ENCODE data around the gene PTPN13.
"Not testable (repeated sequence)": the region's sequence is repeated elsewhere in the genome, so short reads cannot be mapped to it uniquely, and the experiment has no call there.

The PTPN13 gene

DNA sequence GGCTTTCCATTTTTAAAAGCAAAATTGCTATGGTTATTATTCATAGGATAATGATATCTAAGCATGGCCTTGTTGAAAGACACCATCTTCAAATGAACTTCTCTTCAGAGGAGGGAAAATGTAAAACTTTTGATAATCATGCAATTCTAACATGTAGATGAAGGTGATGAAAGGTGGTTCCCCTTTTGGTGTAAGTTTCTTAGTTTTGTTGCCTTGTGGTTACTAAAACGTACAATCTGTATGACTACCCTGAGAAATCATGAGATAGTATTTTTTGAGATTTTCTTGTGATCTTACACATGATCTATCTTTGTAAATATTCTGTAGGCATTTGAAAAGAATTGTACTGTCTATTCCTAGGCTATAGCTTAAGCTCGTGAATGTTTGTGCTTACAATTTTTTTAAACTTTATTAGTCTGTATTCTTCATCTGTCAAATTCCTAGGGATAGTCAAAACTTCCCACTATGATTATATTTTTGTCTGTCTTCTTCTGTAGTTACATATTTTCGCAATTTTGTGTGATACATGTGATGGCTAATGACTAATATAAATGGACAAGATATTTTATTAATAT is 47.5 kb downstream of the PTPN13 start:
- no peak for DNase-seq

GRCh38 chr4:86644892-86645291 is 50.8 kb downstream of the PTPN13 start:
- DNase-seq, result no peak

GRCh38 chr4:86652332-86652932 is 58.3 kb downstream of the PTPN13 start:
- no peak for DNase-seq

GRCh38 chr4:86653237-86653865 is 59.2 kb downstream of the PTPN13 start:
- DNase-seq, result no peak

DNA sequence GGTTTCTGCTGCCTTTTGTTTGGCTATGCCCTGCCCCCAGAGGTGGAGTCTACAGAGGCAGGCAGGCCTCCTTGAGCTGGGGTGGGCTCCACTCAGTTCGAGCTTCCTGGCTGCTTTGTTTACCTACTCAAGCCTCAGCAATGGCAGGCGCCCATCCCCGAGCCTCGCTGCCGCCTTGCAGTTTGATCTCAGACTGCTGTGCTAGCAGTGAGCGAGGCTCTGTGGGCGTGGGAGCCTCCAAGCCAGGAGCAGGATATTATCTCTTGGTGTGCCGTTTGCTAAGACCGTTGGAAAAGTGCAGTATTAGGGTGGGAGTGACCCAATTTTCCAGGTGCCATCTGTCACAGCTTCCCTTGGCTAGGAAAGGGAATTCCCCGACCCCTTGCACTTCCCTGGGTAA is 62.7 kb downstream of the PTPN13 start:
- DNase-seq, result not testable (repeated sequence)

GRCh38 chr4:86657382-86657781 is 63.3 kb downstream of the PTPN13 start:
- DNase-seq, result no peak

- DNase-seq, result no peak
Measured at GRCh38 chr4:86657910-86658309, 63.8 kb downstream of the PTPN13 start.

DNA sequence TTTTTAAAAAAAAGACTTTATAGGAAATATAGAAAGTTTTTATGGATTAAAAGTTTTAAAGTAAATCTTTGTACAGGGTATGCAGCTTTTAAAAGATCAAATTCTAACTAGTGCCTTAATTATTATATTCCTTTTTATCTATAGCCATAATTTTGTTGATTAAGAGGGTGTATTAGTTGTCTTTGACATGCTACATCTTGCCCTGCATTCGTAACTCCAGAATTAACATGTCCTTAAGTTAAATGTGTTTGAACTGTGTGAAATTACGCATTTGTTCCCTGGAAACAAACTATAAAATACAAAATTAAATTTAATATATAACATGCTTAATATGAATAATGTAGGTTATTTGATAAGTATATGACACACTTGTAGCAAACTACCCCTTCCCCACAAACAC is 66.3 kb downstream of the PTPN13 start:
- no peak for DNase-seq

- DNase-seq, result no peak
Measured at GRCh38 chr4:86661006-86661405, 66.9 kb downstream of the PTPN13 start.

- no peak for DNase-seq
Measured at GRCh38 chr4:86661418-86661817, 67.3 kb downstream of the PTPN13 start.

DNA sequence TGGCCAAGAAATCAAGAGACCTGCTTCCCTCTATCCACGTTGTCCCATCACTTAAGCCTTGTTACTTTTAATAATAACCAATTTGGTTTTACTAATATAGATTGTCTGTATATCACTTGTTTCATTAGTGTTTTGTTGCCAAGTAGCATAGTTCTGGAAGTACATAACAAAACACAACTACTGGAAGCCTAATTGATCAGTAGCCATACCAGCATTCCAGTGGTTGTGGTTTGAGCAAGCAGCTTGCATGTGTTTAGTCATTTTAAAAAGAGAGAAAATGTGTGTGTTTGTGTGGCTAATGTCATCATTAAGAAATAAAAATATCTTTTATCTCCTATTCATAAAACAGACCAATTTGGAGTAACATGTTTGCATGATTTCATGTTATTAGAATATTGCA is 70.8 kb downstream of the PTPN13 start:
- DNase-seq, result no peak

DNA sequence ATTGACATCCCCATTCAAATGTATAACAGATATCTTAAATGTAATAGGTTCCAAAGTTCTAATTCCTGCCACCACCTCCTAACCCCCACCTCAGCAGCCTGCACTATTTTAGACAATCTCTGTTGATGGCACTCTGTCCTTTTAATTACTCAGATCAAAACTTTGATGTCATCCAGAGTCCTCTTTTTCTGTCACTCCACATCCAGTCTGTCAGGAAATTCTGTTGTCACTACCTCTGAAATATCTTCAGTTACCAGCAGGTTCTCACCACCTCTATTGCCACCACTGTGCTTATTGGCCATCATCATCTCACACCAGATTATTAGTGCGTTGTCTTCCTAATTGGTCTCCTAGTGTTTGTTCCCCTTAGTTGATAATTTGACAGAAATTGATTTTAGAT is 76.2 kb downstream of the PTPN13 start:
- DNase-seq, result no peak

DNA sequence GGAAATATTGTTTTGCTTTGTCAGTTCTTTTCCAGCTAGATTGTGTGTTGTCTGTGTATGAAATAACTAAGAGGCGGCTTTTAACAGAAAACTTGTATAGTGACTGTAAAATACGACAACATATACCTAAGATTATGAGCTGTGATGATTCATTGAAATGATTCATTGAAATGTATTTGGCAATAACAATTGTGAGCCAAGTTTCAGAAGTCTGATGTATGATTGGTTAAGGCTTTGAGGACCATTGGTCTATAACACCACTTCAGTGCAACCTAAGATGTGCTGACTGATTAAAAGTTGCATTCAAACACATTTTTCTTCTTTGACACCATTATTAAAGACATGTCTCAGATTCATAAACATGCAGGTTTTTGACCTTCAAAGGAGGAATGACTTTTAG is 76.6 kb downstream of the PTPN13 start:
- DNase-seq, result no peak

GRCh38 chr4:86675548-86675947 is 81.4 kb downstream of the PTPN13 start:
- no peak for DNase-seq

- DNase-seq, result no peak
Measured at GRCh38 chr4:86678796-86679195, 84.7 kb downstream of the PTPN13 start.

DNA sequence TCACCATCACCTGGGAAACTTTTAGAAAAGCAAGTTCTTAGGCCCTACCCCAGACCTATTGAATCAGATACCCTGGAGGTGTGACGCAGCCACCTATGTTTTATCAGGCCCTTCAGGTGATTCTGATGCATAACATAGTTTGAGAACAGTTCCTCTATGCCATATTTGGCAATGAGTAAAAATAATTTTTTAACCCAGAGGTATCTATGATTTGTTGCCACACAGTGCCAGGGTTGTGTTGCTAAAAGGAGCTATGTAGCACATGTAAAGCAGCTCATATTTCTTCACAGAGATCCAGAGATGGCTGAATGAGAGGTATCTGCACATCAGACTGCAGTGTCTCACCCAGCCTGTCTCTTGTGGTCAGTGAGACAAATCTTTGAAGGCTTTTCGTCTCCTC is 85.3 kb downstream of the PTPN13 start:
- no peak for DNase-seq

- no peak for DNase-seq
Measured at GRCh38 chr4:86683167-86683566, 89.1 kb downstream of the PTPN13 start.

DNA sequence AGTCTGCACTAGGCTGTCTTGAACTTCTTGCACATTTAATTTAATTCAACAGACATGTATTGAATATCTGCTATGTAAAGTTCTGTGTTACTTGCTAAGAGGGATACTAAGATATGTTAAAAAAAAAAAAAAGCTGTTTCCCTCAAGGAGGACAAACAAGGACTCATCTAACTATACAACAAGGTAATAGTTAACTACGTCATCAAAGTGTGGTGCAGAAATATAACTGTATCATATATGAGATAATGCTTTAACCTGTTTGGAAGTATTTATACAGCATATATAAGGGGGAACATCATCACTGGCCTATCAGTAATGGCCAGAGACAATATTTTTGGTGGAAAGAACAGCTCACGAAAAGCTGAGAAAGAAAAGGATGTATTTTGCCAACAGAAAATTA is 89.9 kb downstream of the PTPN13 start:
- DNase-seq, result no peak

DNA sequence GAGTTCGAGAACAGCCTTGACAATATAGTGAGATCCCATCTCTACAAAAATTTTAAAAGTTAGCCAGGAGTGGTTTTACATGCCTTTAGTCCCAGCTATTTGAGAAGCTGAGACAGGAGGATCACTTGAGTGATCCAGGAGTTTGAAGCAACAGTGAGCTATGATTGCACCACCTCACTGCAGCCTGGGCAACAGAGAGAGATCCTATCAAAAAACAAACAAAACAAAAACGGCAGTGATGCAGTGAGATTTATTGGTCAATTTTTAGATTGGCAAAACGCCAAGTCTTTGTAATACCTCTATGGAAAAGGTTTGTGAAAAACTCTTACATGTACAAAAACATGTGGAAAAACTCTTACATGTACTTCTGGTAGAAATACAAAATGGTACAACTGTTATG is 91.3 kb downstream of the PTPN13 start:
- DNase-seq, result no peak

- DNase-seq, result no peak
Measured at GRCh38 chr4:86686741-86687140, 92.6 kb downstream of the PTPN13 start.

DNA sequence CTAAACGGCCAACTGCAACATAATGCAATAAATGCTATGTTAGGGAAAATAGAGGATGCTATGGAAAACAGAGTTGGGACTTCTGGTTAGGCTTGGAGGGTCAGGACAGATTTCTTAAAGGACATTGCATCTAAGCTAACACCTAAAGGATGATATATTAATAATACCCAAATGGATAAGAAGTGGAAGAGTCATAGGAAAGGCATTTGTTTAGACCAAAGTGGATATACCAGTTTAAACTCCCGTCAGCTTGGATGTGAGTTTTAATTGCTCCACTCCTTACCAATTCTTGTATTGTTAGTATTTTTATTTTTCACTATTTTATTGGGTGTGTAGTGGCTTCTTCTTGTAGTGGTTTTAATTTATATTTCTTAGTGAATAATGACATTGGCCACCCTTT is 93.9 kb downstream of the PTPN13 start:
- DNase-seq, result no peak

DNA sequence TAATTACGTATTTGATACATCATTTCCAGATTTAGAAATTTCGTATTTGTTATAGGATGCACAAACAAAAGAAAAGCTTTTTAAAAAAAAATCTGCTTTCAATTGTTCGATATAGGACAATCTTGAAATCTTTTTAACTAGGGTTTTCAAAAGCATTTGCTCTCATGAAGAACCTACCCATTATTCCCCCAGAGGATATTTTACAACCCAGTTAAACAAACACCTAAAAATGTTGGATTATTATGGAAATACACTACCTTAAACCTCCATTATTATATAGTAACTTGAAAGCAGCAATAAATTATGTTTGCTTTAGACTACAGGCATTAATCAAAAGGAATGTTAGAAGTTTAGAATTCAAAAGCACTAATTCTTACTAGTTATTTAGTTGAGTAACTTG is 110.5 kb downstream of the PTPN13 start:
- no peak for DNase-seq

DNA sequence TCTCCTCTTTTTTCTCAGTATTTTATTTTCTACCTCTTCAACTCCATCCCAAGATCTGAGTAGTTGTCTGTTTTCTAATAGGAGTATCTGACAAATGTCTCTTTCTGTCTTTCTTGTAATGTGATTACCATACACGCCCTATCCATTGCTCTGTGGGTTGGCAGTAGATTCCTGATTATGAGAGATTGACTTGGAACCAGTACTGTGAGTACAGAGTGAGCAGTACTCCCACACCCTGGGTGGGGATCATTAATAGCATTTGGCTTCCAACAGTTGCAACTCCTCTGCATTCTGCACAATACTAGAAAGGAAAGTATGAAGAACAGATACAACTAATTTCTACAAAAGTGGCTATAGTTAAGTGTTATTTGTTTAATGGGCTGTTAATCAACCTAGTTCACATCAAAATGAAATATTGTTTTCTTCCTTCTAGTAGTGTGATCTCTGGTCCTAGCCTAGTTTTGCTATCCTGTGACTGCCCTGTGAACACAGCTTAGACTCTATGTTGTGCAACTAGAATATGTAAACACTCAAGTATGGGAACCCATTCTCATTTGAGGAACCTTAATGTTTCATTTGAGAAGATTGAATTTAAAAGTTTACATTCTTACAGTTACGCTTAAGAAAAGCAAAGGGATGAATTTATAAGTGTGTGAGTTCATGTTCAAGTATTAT is 112.9 kb downstream of the PTPN13 start:
- no peak for DNase-seq

DNA sequence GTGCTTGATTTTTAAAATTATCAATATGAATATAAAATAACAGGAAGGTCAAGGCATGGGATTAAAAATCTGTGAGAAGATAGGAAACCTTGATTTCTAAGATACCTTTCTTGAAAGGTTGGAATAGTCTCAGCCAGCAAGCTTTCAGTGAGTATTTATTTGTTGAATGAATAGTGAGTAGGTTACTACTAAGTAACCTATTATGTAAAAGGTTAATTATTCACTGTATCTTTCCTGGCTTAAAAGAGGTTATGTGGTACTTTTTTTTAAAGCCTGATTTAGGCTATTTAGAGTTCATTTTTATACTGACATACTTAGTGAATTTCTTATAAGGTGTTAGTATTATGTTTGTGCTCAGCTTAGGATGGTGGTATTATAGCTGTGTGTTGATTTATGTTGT is 123.5 kb downstream of the PTPN13 start:
- no peak for DNase-seq

Measured in cortex of kidney (tissue), 1 donor.